HG03280 (cell line): ENCODE measurements around the gene ATXN7L2.

Source experiments
- ATAC-seq: cut with Tn5 transposase; IDR thresholded peaks from one replicate; pipeline ENCODE4 v1.9.1; 2021; ENCODE audit warnings: mild to moderate bottlenecking, moderate library complexity; ENCODE audit not compliant: unreplicated experiment

ATXN7L2 gene

GRCh38 chr1:109541102-109541501 is 57.4 kb downstream of the ATXN7L2 start:
- ATAC-seq, result no peak
